GM06990 (cell line): ENCODE results near the gene MROH2A.

Source experiments
- DNase-seq: peaks from one replicate; pipeline ENCODE4 v3.0.0-alpha.2; 2011; ENCODE audit not compliant: insufficient read length; ENCODE audit errors: extremely low read depth
- H3K27me3 ChIP-seq: replicated peaks from 2 replicates; pipeline ENCODE4 v1.6.0; 2011; ENCODE audit warnings: low read length; ENCODE audit not compliant: control insufficient read depth, insufficient read depth
- H3K36me3 ChIP-seq: 2 replicates; pipeline ENCODE4 v1.5.1; 2011; ENCODE audit warnings: low read length; ENCODE audit not compliant: control insufficient read depth, insufficient read depth
- H3K4me3 ChIP-seq: replicated peaks from 2 replicates; pipeline ENCODE4 v1.5.1; 2011; ENCODE audit warnings: low read depth, mild to moderate bottlenecking, control low read depth, low read length
- CTCF ChIP-seq: IDR thresholded peaks from 2 replicates; pipeline ENCODE4 v1.5.1; 2011; ENCODE audit warnings: low read length, control low read depth, mild to moderate bottlenecking, inconsistent platforms; ENCODE audit not compliant: insufficient read depth, poor library complexity, severe bottlenecking

MROH2A gene

GRCh38 chr2:233820774-233821105 lies 42.6 kb downstream of the MROH2A start:
- no peak for DNase-seq
- peaks cover 2% of the 10 kb centered on the region; the same call in 1 of the 2 replicates for H3K27me3 ChIP-seq
- no peaks in the 10 kb centered on the region for H3K36me3 ChIP-seq
- no peak for TF ChIP-seq CTCF
- no peak overlapping the region for H3K4me3 ChIP-seq

GRCh38 chr2:233821196-233821595 lies 43.1 kb downstream of the MROH2A start:
- H3K27me3 ChIP-seq = peaks cover 2% of the 10 kb centered on the region; the same call in 1 of the 2 replicates
- H3K36me3 ChIP-seq = no peaks in the 10 kb centered on the region
- DNase-seq = no peak
- TF ChIP-seq CTCF = no peak
- no peak overlapping the region for H3K4me3 ChIP-seq

- no peak for DNase-seq
- H3K4me3 ChIP-seq = no peak overlapping the region
- no peaks in the 10 kb centered on the region for H3K36me3 ChIP-seq
- TF ChIP-seq CTCF = no peak
- H3K27me3 ChIP-seq = peaks cover 2% of the 10 kb centered on the region; the same call in 1 of the 2 replicates
These were observed 43.6 kb downstream of the MROH2A start for GRCh38 chr2:233821709-233822100.

GRCh38 chr2:233822101-233822771 lies 44.1 kb downstream of the MROH2A start:
- H3K4me3 ChIP-seq = no peak overlapping the region
- no peak for TF ChIP-seq CTCF
- no peaks in the 10 kb centered on the region for H3K36me3 ChIP-seq
- peaks cover 2% of the 10 kb centered on the region; the same call in 1 of the 2 replicates for H3K27me3 ChIP-seq
- DNase-seq = no peak

- Histone ChIP-seq H3K27me3 (peaks cover 2% of the 10 kb centered on the region; the same call in 1 of the 2 replicates), H3K36me3 (no peaks in the 10 kb centered on the region), H3K4me3 (no peak overlapping the region)
- DNase-seq = no peak
- TF ChIP-seq CTCF = no peak
These were observed 44.9 kb downstream of the MROH2A start for GRCh38 chr2:233822781-233823730.
